ENCODE data around the gene UBE4B. TPM values are rescaled to one million over a fixed set of nuclear protein-coding genes. Genes with fewer than 3 reads are reported as not detected.
A peak's percentile ranks its signal among the peaks of the same experiment; 100 is the strongest.

Gene UBE4B
- total and polyA plus RNA-seq, 2 of the 13 experiments (the other 11 are each of a cell fraction or from before 2014, with no cell fraction given): 15.2 to 24.8 TPM

- TF ChIP-seq ZNF510 (CRISPR knock-in tag; IDR thresholded peaks at IDR 0.05; ENCODE audit: low read depth): no peak
- TF ChIP-seq NR1H2 (CRISPR knock-in tag; IDR thresholded peaks at IDR 0.05; ENCODE audit: borderline replicate concordance, low read depth): no peak
- peak; percentile 20; the same call in 1 of the 2 replicates for TF ChIP-seq TARDBP (CRISPR knock-in tag; IDR thresholded peaks at IDR 0.05)
- no peak for TF ChIP-seq ZNF660 (CRISPR knock-in tag; IDR thresholded peaks at IDR 0.05; ENCODE audit: borderline replicate concordance, low read depth)
- no peak for TF ChIP-seq ATF6 (CRISPR knock-in tag; conservative IDR thresholded peaks at IDR 0.05)
- TF ChIP-seq MEF2D (CRISPR knock-in tag; IDR thresholded peaks at IDR 0.05): no peak
- 0 out of 2 replicates have a peak, but pooled peaks have one; percentile 11 for TF ChIP-seq ZSCAN25 (CRISPR knock-in tag; IDR thresholded peaks at IDR 0.05)
- no peak for TF ChIP-seq ZNF124 (CRISPR knock-in tag; IDR thresholded peaks at IDR 0.05)
- no peak for TF ChIP-seq ZNF766 (CRISPR knock-in tag; IDR thresholded peaks at IDR 0.05; ENCODE audit: borderline replicate concordance)
- no peak for TF ChIP-seq MYNN (CRISPR knock-in tag; IDR thresholded peaks at IDR 0.05; ENCODE audit: low read depth)
- TF ChIP-seq SOX6 (IDR thresholded peaks at IDR 0.05): no peak
- TF ChIP-seq SOX6 (CRISPR knock-in tag; IDR thresholded peaks at IDR 0.05): peak; percentile 66
- TF ChIP-seq CEBPB (IDR thresholded peaks at IDR 0.05; ENCODE audit: borderline replicate concordance, low read depth, low read length): no peak
- TF ChIP-seq NFYC (CRISPR knock-in tag; IDR thresholded peaks at IDR 0.05): no peak
- TF ChIP-seq ZNF276 (CRISPR knock-in tag; IDR thresholded peaks at IDR 0.05; ENCODE audit: low read depth): no peak
- no peak for TF ChIP-seq ZNF646 (CRISPR knock-in tag; IDR thresholded peaks at IDR 0.05)
- no peak for TF ChIP-seq ATF2 (CRISPR knock-in tag; IDR thresholded peaks at IDR 0.05)
Observed at GRCh38 chr1:10210841-10211804, 178.4 kb downstream of the UBE4B start (continued).

All from HepG2 (cell line).